ENCODE measurements around the gene FBXL19.
A peak's percentile ranks its signal among the peaks of the same experiment; 100 is the strongest.

The FBXL19 gene

GRCh38 chr16:30894540-30895368 is 28.6 kb upstream of the FBXL19 start:
- no peak for DNase-seq

- no peak for DNase-seq
Measured at GRCh38 chr16:30895627-30896260, 27.6 kb upstream of the FBXL19 start.

DNA sequence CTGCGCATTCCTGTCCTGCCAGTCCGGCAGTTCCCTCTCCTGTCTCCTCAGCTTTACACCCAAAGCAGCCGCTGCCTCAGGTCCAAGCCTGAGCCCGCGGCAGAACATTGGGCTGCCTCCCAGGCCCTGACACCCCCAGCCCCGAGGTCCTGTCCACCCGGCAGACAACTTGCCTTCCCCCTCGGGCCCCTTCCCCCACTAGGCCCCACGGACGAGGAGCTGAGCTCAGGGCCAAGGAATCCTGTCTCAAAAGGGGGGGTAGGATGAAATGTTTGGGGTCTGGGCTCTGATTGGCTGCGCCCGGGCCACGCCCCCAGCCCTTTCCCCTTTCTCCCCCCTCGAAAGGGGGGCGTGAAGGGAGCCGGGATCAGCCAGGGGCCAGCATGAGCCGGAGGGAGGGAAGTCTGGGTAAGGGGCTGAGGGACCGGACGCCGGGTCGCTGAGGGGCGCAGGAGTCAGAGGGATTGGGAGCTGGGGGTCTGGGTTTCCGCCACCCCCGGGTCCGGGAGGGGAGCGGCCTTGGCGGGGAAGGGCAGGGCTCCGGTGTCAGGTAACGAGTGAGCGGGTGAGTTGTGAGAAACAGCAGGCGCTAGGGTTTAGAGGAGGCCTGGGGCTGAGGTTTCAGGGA is 27.0 kb upstream of the FBXL19 start, which contains the start of gene CTF1:
Gene CTF1, plus strand, starts transcription at position 354 of the 628 bp plus-strand sequence. Its CDS starts 30 bp downstream, at position 384.
- DNase-seq, result peak; percentile 96

- DNase-seq, result peak; percentile 97
Measured at GRCh38 chr16:30896889-30897733, 26.3 kb upstream of the FBXL19 start.

- no peak for DNase-seq
Measured at GRCh38 chr16:30899794-30900193, 23.6 kb upstream of the FBXL19 start.

DNA sequence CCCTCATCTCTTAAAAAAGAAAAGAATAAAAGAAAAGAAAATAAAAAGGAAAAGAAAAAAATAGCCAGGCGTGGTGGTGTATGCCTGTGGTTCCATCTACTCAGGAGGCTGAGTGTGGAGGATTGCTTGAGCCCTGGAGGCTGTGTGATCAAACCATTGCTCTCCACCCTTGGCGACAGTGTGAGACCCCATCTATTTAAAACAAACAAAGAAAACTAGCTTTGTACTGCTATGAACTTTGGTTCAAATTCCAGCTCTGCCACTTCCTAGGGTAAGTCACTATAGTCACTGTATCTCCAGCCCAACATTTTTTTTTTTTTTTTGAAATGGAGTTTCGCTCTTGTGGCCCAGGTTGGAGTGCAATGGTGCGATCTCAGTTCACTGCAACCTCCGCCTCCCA is 22.8 kb upstream of the FBXL19 start:
- no peak for DNase-seq

GRCh38 chr16:30901201-30902028 is 22.0 kb upstream of the FBXL19 start:
- no peak for DNase-seq

DNA sequence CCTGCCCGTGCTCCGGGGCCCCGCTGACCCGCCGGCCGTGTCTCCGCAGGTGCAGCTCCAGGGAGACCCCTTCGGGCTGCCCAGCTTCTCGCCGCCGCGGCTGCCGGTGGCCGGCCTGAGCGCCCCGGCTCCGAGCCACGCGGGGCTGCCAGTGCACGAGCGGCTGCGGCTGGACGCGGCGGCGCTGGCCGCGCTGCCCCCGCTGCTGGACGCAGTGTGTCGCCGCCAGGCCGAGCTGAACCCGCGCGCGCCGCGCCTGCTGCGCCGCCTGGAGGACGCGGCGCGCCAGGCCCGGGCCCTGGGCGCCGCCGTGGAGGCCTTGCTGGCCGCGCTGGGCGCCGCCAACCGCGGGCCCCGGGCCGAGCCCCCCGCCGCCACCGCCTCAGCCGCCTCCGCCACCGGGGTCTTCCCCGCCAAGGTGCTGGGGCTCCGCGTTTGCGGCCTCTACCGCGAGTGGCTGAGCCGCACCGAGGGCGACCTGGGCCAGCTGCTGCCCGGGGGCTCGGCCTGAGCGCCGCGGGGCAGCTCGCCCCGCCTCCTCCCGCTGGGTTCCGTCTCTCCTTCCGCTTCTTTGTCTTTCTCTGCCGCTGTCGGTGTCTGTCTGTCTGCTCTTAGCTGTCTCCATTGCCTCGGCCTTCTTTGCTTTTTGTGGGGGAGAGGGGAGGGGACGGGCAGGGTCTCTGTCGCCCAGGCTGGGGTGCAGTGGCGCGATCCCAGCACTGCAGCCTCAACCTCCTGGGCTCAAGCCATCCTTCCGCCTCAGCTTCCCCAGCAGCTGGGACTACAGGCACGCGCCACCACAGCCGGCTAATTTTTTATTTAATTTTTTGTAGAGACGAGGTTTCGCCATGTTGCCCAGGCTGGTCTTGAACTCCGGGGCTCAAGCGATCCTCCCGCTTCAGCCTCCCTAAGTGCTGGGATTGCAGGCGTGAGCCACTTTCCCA is 21.1 kb upstream of the FBXL19 start:
- peak; percentile 82 for DNase-seq

DNA sequence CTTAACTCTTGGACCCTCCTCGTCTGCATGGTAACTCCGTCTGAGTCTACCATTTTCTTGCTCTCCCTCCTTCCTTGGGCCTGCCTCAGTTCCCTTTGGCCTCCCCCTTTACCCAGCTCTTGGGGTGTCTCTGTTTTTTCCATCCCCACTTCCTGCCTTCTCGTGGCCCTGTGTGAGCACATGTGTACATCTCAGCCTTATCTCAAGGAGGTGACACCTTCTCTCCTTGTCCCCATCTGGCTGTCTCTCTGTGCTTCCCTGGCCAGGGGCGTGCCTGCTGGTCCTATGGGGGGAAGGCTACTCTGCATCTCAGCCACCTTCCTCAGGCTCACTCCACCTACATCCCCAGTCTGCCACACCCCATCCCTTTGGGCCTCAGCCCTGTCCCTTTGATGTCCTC is 20.4 kb upstream of the FBXL19 start:
- no peak for DNase-seq

DNA sequence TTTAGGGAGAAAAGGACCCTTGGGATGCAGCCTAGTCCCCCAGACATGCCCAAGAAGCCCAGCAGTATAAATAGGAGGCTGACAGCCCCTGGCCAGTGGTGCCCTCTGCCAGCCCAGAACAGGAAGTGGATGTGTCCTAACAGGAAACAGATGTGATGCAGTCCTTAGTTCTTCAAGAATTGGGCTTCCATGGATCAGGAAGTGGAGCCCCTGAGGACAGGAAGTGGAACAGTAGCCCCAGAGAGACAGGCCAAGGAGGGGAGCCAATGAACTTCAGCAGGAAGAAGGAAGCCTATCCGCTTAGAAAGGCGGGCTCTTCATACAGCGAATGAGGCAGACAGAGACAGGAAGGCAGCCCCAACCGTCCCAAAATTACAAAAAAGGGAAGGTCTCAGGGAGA is 19.8 kb upstream of the FBXL19 start:
- DNase-seq, result no peak

DNA sequence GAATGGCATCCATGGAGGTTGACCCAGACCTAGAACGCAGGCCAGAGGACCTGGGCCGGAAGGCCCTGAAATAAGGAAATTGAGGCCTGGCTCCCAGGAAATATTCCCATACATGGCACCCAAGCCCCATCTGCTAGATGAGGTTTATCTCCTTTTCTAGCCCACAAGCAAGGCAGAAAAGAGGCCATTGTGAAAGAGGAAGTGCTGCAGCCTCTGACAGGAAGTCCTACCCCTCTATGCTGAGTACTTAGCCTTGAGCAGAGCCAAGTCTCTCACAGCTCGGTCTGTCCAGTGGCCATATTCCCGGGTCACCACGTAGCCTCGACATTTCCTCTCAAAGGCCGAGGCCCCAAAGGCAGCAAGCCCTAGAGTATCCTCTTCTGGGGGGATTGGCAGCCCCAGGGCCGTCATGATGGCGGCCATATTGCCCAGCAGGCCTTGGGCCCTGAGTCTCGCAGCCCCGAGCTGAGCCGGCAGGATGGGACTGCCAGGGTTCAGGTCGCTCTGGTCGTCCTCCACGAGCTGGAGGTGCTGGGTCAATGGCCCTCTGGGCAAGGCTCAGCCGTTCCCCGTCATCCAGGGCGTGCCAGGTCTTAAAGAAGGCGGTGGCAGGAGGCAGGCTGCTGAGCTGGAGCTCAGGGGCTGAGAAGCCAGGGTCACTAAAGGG is 19.1 kb upstream of the FBXL19 start:
- DNase-seq, result no peak

- no peak for DNase-seq
Measured at GRCh38 chr16:30907064-30907463, 16.3 kb upstream of the FBXL19 start.

DNA sequence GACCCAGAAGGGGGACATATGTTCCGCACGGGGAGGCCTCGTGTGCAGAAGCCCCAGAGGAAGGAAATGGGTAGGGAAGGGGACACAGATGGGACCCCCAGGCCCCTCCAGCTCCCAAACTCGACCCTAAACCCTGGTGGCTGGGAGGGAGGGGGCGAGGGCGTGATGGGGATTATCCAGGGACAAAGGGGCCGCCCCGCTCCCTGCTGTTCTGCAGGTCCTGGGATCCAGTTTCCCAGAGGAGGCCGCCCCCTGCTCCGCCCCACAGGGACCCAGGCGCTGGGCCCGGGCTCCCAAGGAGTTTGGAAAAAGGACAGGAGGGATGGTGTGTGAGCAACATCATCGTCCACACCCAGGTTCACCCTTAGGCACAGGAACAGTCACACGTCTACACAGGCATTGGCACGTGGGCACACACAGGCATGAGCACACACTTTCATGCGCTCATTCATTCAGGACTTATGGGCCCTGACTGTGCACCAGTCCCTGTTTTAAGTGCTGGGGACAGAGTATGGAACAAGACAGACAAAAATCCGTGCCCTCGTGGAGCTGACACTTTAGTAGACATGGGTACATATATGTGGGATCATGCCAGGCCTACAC is 12.8 kb upstream of the FBXL19 start:
- DNase-seq, result no peak

- no peak for DNase-seq
Measured at GRCh38 chr16:30912794-30913412, 10.5 kb upstream of the FBXL19 start.

- DNase-seq, result no peak
Measured at GRCh38 chr16:30914830-30915229, 8.5 kb upstream of the FBXL19 start.

GRCh38 chr16:30918614-30919013 is 4.8 kb upstream of the FBXL19 start:
- no peak for DNase-seq

DNA sequence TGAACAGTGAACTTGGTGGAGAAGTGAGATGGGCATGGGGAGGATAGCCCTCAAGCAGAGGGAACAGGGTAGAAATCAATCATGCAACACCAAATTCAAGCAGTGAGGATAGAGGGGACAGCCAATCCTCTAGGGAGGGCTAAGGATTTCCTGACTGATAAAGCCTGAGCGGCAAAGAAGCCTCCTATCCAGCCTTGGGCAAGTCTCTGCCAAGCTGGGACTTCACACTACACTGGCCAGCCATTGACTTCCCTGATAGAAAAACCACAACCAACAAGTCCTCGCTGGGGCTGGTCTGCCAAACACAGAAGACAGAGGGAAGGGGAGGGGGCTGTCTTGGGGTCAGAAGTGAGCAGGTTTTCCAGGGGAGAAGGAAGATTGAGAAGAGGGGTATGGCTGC is 2.5 kb upstream of the FBXL19 start:
- DNase-seq, result no peak

GRCh38 chr16:30921459-30921747 is 2.0 kb upstream of the FBXL19 start:
- no peak for DNase-seq

DNA sequence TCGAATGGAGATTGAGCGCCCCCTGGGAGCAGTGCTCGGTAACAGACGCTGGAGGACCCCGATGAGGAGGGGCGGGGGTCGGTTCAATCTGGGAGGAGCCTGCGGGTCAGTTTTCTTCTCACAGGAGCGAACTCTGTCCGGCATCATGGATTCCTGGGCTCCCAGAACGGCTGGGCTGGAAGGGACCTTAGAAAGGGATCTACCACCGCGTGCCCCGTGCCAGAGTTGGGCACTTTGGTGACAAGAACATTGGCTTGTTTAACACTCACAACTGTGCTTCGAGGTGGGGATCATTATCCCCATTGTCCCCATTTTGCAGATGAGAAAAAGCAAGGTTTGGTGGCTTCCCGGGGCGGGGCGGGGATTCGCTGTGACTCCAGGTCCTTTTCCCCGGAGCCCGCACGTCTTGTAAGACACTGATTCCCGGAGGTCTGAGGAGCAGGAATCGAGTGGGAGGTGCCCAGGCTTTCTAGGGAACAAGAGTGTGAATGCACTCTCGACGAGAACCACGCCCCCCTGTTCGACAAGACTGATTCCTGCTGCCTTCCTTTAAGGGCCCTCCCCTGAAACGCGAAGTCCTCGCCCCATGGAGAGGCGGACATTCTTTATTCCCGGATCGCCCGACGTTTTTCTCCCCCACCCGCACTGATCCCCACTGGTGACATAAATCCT is 1.5 kb upstream of the FBXL19 start:
- DNase-seq, result peak; percentile 97

All from islet precursor cell (in vitro differentiated cells).